HL-60/S4 treated with retinoic acid at 250 ng/mL for 4 days and 3 days (cell line): ENCODE results near the gene SGK1.
"Not testable (repeated sequence)": the region's sequence is repeated elsewhere in the genome, so short reads cannot be mapped to it uniquely, and the experiment has no call there.

Experiments
- in situ Hi-C: fragments of 300-500 bp; cut with MboI; formaldehyde crosslinking; loops from 2 replicates; pipeline ENCODE4 v1.7.0; 2022; ENCODE audit warnings: low sequenced_read_pairs

Gene SGK1

DNA sequence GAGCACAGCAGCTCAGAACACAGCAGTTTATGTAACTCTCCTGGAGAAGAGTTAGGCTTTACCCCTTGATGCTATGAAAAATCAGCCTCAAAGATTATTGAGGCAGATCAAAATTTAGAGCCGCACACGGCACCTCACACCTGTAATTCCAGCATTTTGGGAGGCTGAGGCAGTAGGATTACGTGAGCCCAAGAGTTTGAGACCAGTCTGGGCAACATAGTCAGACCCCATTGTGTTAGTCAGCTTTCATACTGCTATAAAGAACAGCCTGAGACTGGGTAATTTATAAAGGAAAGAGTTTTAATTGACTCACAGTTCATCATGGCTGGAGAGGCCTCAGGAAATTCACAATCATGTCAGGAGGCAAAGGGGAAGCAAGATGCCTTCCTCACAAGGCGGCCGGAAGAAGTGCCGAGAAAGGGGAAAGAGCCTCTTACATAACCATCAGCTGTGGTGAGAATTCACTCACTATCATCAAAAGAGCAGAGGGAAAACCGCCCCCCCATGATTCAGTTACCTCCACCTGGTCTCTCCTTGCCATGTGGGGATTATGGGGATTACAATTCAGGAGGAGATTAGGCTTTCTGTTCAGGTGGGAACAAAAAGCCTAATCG, 87.7 kb downstream of the SGK1 start:
- in situ Hi-C loops, result no loop called here

- in situ Hi-C loops, result no loop called here
Observed at GRCh38 chr6:134229520-134229919, 88.4 kb downstream of the SGK1 start.

DNA sequence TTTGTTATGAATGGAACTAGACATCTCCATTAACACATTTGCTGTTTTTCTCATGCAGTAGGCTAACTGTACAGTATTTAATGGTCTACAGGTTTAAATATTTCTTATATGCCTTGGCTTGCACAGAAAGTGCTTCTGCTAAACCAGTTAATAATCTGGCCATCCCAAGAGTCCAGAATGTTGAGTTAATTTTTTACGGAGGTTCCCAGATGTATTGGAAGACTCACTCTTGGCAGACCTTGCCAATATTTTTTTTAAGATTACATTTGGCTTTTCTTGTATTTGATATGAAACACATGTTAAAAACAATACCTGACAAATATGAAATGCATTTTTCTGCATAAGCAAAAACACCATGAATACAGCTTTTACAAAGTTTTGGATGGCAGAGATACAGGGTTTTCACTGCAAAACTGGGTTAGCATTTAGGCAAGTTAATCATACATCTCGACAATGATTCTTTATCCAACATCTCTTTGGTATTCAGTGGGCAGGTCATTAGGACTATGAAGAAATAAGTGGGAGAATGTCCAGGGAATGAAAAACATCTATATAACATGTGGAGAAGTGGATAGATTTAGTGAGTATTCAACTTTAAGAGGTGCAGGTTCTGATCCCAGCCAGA, 94.0 kb downstream of the SGK1 start:
- in situ Hi-C loops, result no loop called here

DNA sequence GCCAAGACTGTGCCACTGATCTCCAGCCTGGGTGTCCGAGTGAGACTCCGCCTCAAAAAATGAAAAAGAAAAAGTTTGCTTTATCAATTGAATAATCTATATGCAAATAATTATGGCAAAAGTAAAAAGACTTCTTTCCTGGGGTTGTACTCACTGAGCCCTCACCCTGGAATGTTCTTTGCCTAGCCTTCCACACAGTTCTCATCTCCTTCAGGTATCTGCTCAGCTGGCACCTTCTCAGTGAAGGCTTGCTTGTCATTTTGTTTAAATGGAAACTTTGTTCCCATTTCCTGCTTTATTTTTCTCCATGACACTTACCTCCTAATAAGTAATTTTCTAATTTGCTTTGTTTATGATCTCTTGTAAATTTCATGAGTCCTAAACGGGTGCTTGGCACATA, 96.7 kb downstream of the SGK1 start:
- in situ Hi-C loops, result no loop called here

DNA sequence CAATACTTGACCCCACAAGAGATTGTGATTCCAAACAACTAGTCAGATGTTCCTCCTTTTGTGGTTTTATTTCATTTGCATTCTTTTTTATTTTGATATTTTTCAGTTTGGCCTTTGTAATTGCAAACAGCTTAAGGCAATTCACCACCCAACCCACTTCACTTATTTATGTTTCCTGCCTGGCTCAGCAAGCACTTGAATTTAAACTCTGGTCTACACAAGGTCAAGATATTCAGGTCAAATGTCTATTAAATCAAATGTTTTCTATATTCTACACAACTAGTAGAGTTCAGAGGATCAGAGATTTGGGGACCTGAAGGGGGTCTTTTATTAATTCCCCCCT, 100.1 kb downstream of the SGK1 start:
- in situ Hi-C loops, result no loop called here

GRCh38 chr6:134217105-134217797, 100.7 kb downstream of the SGK1 start:
- in situ Hi-C loops, result no loop called here

DNA sequence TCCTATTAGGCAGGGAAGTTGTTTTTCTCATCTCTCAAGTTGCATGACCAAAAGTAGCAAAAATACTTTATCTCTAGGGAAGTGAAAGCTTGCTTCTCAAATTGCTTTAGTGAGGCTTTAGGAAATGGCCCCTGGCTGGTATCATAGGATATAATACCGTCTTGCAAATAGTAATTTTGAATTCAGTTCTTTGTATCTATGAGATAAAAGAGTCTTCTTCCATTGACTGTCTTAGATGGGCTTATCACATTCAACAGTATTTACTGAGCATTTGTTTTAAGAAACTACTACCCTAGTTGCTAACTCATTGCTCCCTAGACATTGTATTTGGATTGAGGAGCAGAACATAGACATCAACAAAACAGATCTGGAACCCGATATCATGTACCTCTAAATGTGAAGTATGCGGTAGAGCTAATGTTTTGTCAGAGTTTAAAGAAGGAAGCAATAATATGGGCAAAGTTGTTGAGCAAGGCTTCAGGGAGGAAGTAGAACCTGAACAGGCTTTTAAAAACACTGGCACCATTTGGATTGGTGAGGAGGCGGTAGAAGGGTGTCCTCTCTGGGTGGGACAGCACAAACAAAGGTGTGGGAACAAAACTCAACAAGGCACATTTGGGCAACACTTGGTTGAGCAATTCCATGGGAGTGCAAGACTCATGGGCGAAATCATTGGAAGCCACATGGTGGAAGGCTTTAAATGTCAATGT, 101.5 kb downstream of the SGK1 start:
- in situ Hi-C loops, result no loop called here

GRCh38 chr6:134213410-134213809, 104.5 kb downstream of the SGK1 start:
- in situ Hi-C loops, result not testable (repeated sequence)

- in situ Hi-C loops, result no loop called here
Observed at GRCh38 chr6:134211297-134211696, 106.6 kb downstream of the SGK1 start.

DNA sequence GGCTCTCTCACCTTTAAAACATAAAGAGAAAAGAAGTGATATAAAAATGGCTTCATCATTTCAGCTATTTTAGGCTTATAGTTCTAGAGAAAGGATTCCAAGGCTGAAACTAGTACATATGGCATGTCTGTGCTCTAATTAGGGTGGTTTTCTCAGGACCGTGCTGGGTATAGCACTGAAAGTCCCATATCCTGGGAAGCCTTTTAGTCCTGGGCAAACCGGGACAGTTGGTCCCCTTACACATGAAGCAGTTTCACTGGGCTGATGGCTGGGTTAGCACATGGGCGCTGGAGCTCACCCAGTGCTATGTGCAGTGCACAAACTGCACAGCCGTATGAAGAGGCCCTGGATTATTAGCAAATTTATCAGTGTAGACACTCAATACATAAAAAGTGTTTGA, 110.5 kb downstream of the SGK1 start:
- in situ Hi-C loops, result no loop called here

DNA sequence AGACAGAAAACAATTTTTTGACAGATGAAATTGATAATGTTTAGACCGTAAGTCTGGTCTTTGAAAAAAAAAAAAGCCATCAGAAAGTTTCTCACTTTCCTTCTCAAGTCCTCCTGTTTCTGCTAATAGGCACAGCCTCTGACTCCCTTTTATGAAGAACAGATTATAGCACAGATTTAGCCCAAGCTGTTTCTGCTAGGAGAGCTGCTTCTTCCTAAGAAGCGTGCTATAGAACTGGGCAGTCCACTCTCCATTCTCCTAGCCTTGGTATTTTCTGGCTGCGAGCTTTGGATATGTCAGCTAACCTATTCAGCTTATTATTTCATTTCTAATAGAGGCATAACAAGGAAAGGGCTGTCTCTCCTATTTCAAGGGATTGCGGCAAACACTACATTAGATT, 112.5 kb downstream of the SGK1 start:
- in situ Hi-C loops, result no loop called here

- in situ Hi-C loops, result not testable (repeated sequence)
Observed at GRCh38 chr6:134204759-134205158, 113.2 kb downstream of the SGK1 start.

DNA sequence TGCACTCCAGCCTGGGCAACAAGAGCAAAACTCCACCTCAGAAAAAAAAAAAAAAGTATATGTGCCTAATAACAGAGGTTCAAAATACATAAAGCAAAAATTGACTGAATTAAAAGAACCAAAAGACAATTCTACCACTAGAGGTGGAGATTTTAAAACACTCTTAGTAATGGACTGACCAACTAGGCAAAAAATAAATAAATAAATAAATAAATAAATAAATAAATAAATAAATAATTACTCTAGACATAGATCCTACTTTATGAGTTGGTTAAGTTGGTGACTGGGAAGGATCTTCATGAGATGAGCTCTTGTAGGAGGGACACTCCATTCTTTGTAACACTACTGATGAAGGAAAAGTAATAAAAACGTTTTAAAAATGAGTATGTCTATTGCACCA, 113.9 kb downstream of the SGK1 start:
- in situ Hi-C loops, result no loop called here

GRCh38 chr6:134201716-134202115, 116.2 kb downstream of the SGK1 start:
- in situ Hi-C loops, result no loop called here

GRCh38 chr6:134199848-134200606, 117.9 kb downstream of the SGK1 start:
- in situ Hi-C loops, result no loop called here

DNA sequence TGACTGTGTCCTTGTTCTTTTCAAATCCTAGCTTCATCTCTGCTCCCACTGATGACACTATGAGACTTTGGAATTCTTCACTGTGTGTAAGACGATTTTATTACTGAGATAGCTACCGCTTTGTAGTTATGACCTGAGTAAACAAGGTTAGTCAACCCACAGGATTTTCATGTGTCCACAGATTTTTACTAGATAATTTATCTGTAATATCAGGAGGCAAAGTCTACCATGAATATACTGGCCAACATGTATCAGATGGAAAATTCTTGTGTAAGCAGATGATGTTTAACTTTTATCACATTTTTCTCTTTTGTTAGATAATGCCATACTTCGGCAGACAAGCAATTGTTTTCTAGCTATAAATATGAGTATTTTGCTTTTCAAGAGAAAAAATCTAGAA, 119.8 kb downstream of the SGK1 start:
- in situ Hi-C loops, result no loop called here

- in situ Hi-C loops, result not testable (repeated sequence)
Observed at GRCh38 chr6:134197685-134198084, 120.2 kb downstream of the SGK1 start.

GRCh38 chr6:134196568-134197193, 121.2 kb downstream of the SGK1 start:
- in situ Hi-C loops, result no loop called here

DNA sequence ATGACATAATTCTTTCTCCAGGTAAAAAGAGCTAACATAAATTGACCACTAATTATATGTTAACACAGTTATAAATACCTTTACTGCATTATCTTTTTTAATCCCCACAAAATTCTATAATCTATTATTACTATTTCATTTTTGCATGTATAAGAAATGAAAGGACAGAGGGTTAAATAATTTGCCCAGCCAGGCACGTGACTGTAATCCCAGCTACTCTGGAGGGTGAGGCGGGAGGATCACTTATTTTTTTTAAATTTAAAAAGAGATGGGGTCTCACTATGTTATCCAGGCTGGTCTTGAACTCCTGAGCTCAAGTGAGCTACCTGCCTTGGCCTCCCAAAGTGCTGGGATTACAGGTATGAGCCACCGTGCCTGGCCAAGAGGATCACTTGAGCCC, 121.9 kb downstream of the SGK1 start:
- in situ Hi-C loops, result no loop called here

- in situ Hi-C loops, result no loop called here
Observed at GRCh38 chr6:134195164-134195906, 122.6 kb downstream of the SGK1 start.
